Esophagus muscularis mucosa (tissue), 4 donors: ENCODE data around the gene LIMCH1.

ENCODE experiments used
- EP300 ChIP-seq: sonication (generic); formaldehyde crosslinking; IDR thresholded peaks from one replicate; pipeline ENCODE4 v1.6.1; 2017; ENCODE audit warnings: antibody characterized with exemption
- POLR2A ChIP-seq: fragments of 450-650 bp; IDR thresholded peaks from one replicate; pipeline ENCODE4 v1.6.1; 2017; ENCODE audit warnings: antibody characterized with exemption, moderate library complexity, mild to moderate bottlenecking, low read depth
- POLR2AphosphoS5 ChIP-seq, 2 donors: sonication (generic); formaldehyde crosslinking; IDR thresholded peaks; one replicate each; pipeline ENCODE4 v1.6.1; 2017; ENCODE audit warnings: antibody characterized with exemption in 2 of 2
- TF ChIP-seq, protein P1 (sequence below), 3 experiments: fragments of 200-600 bp in 2 of 3; fragments of 450-650 bp in 1 of 3; sonication (generic) in 2 of 3; IDR thresholded peaks; one replicate each; pipeline ENCODE4 v1.5.1; 2017 to 2019; ENCODE audit warnings: antibody characterized with exemption in 3 of 3, mild to moderate bottlenecking in 2 of 3, moderate library complexity in 1 of 3

DNA sequence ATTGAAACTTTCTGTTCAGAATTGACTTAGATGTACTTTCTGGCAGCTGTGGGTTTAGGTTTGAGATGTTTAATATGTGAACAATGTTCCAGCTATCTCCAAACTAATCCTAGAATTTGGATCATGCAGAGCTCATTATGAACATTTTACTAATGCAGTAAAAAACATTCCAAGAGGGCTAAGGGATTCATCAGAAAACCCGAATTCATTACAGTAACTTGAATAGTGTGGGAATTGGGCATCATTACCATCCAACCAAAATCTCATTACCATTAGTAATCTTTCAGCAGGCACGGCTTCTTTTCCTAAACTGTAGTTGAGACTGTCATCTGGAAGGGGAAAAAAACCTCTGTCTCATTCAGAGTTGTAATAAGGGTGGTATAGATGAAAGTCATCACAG lies 91.0 kb downstream of the LIMCH1 start:
- TF ChIP-seq, protein P1, sequence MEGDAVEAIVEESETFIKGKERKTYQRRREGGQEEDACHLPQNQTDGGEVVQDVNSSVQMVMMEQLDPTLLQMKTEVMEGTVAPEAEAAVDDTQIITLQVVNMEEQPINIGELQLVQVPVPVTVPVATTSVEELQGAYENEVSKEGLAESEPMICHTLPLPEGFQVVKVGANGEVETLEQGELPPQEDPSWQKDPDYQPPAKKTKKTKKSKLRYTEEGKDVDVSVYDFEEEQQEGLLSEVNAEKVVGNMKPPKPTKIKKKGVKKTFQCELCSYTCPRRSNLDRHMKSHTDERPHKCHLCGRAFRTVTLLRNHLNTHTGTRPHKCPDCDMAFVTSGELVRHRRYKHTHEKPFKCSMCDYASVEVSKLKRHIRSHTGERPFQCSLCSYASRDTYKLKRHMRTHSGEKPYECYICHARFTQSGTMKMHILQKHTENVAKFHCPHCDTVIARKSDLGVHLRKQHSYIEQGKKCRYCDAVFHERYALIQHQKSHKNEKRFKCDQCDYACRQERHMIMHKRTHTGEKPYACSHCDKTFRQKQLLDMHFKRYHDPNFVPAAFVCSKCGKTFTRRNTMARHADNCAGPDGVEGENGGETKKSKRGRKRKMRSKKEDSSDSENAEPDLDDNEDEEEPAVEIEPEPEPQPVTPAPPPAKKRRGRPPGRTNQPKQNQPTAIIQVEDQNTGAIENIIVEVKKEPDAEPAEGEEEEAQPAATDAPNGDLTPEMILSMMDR (IDR thresholded peaks at IDR 0.05), result no peak
- TF ChIP-seq POLR2A (no peak), EP300 (no peak), POLR2AphosphoS5 (IDR thresholded peaks at IDR 0.05) (no peak)
